Measurements from ENCODE around the gene HDAC4.

HDAC4 gene

GRCh38 chr2:239232195-239232578, 168.6 kb downstream of the HDAC4 start:
- H3K27ac ChIP-seq (ENCODE audit: extremely low read depth, low read depth, low read length) = no peak overlapping the region
- TF ChIP-seq ZNF639 (tag by site-specific recombination; IDR thresholded peaks at IDR 0.05) = no peak
- no peak for TF ChIP-seq TCF7L2 (IDR thresholded peaks at IDR 0.05; ENCODE audit: borderline replicate concordance, low read depth, low read length)
- TF ChIP-seq ZNF449 (tag by site-specific recombination; IDR thresholded peaks at IDR 0.05) = no peak
- no peak for TF ChIP-seq EGR2 (tag by site-specific recombination; IDR thresholded peaks at IDR 0.05; ENCODE audit: low read depth)
- no peak for TF ChIP-seq ZNF48 (tag by site-specific recombination; IDR thresholded peaks at IDR 0.05)
- TF ChIP-seq ZNF248 (tag by site-specific recombination; IDR thresholded peaks at IDR 0.05) = no peak
- no peak for TF ChIP-seq ZNF362 (tag by site-specific recombination; IDR thresholded peaks at IDR 0.05)
- TF ChIP-seq PRDM1 (tag by site-specific recombination; IDR thresholded peaks at IDR 0.05) = no peak
- TF ChIP-seq ZBTB44 (tag by site-specific recombination; IDR thresholded peaks at IDR 0.05) = no peak
- no peak for TF ChIP-seq ZNF112 (tag by site-specific recombination; IDR thresholded peaks at IDR 0.05)
- TF ChIP-seq WT1 (tag by site-specific recombination; IDR thresholded peaks at IDR 0.05) = no peak
- TF ChIP-seq ZNF623 (tag by site-specific recombination; IDR thresholded peaks at IDR 0.05) = no peak
- POLR2A ChIA-PET = no interaction called here
- H3K4me1 ChIP-seq (ENCODE audit: control insufficient read depth, insufficient read depth, low read length) = peaks cover 3% of the 10 kb centered on the region; the same call in 1 of the 2 replicates
- H3K9me3 ChIP-seq (ENCODE audit: control insufficient read depth, insufficient read depth, low read depth, low read length) = no peaks in the 10 kb centered on the region
- no peaks in the 10 kb centered on the region for H3K36me3 ChIP-seq (ENCODE audit: control insufficient read depth in 2 of 2, insufficient read depth in 1 of 2, low read length in 2 of 2)
- CTCF ChIA-PET = no interaction called here
- H3K4me3 ChIP-seq (ENCODE audit: low read depth, low read length) = no peak overlapping the region

- Histone ChIP-seq H3K27ac (ENCODE audit: extremely low read depth, low read depth, low read length) (no peak overlapping the region), H3K4me1 (ENCODE audit: control insufficient read depth, insufficient read depth, low read length) (peaks cover 3% of the 10 kb centered on the region; the same call in 1 of the 2 replicates), H3K36me3 (ENCODE audit: control insufficient read depth in 2 of 2, insufficient read depth in 1 of 2, low read length in 2 of 2) (no peaks in the 10 kb centered on the region), H3K4me3 (ENCODE audit: low read depth, low read length) (no peak overlapping the region), H3K9me3 (ENCODE audit: control insufficient read depth, insufficient read depth, low read depth, low read length) (no peaks in the 10 kb centered on the region)
- ChIA-PET POLR2A (no interaction called here), CTCF (no interaction called here)
- TF ChIP-seq ZNF350 (tag by site-specific recombination; IDR thresholded peaks at IDR 0.05) = no peak
- TF ChIP-seq ZNF433 (tag by site-specific recombination; IDR thresholded peaks at IDR 0.05; ENCODE audit: low read depth) = no peak
- no peak for TF ChIP-seq KLF17 (tag by site-specific recombination; IDR thresholded peaks at IDR 0.05)
- TF ChIP-seq ZEB2 (tag by site-specific recombination; IDR thresholded peaks at IDR 0.05) = no peak
- no peak for TF ChIP-seq ZNF585B (tag by site-specific recombination; IDR thresholded peaks at IDR 0.05)
- TF ChIP-seq ZNF366 (tag by site-specific recombination; conservative IDR thresholded peaks at IDR 0.05) = no peak
- TF ChIP-seq PRDM6 (tag by site-specific recombination; IDR thresholded peaks at IDR 0.05) = no peak
- no peak for TF ChIP-seq SP3 (tag by site-specific recombination; IDR thresholded peaks at IDR 0.05)
- no peak for TF ChIP-seq ZNF530 (tag by site-specific recombination; IDR thresholded peaks at IDR 0.05; ENCODE audit: low read depth)
- no peak for TF ChIP-seq SALL2 (tag by site-specific recombination; IDR thresholded peaks at IDR 0.05; ENCODE audit: borderline replicate concordance)
- no peak for TF ChIP-seq ZNF561 (tag by site-specific recombination; IDR thresholded peaks at IDR 0.05; ENCODE audit: borderline replicate concordance)
These were observed 169.3 kb downstream of the HDAC4 start for GRCh38 chr2:239231231-239232194.
